ENCODE results near the gene PTGS1.

PTGS1 gene

GRCh38 chr9:122339579-122339978, 31.2 kb upstream of the PTGS1 start:
- DNase-seq, result no peak
- Histone ChIP-seq H3K4me3 (no peak overlapping the region), H3K4me1 (peaks cover 0 to 1% (median 0%) of the 10 kb centered on the region in 4 donors), H3K9me3 (no peaks in the 10 kb centered on the region), H3K27me3 (no peaks in the 10 kb centered on the region), H3K36me3 (no peaks in the 10 kb centered on the region), H3K27ac (no peak overlapping the region)
- no peak for TF ChIP-seq CTCF (IDR thresholded peaks at IDR 0.05)
- intact Hi-C loops (cut with DNase I; ENCODE audit: low total_unique reads), result no loop called here

DNA sequence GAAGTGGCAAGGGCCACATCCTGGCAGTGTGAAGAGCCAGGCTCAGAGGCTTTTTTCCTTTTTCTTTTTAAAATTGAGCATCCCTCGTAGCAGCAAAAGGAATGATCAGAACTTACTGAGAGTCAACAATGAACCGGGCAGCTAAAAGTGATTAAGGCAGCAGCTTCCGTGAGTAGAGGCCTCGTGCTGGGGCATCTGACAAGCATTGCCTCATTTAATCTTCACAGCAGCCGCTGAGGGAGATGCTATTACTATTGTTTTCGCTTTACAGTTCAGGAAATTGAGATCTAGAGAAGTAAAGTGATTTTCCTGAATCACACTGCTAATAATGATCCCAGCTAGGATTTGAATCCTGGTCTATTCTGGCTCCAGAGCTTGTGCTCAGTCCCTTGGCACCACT, 30.7 kb upstream of the PTGS1 start:
- no peak overlapping the region for H3K27ac ChIP-seq
- H3K4me1 ChIP-seq, result no peaks in the 10 kb centered on the region
- DNase-seq, result no peak
- intact Hi-C loops (cut with DNase I; ENCODE audit: low total_unique reads), result no loop called here
- no peaks in the 10 kb centered on the region for H3K36me3 ChIP-seq
- TF ChIP-seq CTCF (IDR thresholded peaks at IDR 0.05), result no peak
- H3K9me3 ChIP-seq, result no peaks in the 10 kb centered on the region
- H3K27me3 ChIP-seq, result no peaks in the 10 kb centered on the region
- H3K4me3 ChIP-seq, result no peak overlapping the region

DNA sequence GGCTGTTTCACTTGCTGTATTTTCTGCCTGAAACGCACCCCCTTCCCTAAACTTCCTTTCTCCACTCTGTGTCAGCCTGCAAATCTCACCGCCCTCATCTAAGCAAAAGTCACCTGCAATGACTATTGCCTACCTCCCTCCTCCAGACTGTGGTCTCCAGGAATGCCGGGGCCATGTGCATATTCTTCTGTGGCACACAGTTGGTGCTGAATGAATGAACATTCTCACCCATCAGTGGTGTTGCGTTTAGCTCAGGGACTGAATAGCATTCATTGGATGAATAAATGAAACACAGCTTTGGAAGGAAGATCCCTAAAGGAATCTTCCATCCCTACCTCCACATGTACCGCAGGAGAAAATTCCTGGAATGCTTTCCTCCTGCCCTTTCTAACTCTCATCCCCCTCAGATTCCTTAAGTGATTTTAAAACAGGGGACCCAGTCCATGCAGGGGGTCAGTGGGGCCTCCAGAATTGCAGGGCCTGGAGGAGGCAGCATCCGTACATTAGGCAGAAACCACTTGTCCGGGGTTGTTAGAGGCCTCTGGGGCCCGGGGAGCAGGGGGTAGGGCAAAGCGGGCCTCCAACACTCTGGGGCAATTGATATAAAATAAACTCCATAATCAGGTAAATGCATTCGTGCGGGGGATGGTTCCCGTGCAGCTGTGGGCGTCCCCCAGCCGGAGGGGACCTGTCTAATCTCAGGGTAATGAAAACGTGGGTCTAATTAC, 28.3 kb upstream of the PTGS1 start:
- TF ChIP-seq CTCF (IDR thresholded peaks at IDR 0.05), result no peak
- DNase-seq, result no peak
- no peak overlapping the region for H3K4me3 ChIP-seq
- intact Hi-C loops (cut with DNase I; ENCODE audit: low total_unique reads), result no loop called here
- no peaks in the 10 kb centered on the region for H3K9me3 ChIP-seq
- H3K27ac ChIP-seq, result no peak overlapping the region
- no peaks in the 10 kb centered on the region for H3K36me3 ChIP-seq
- no peaks in the 10 kb centered on the region for H3K27me3 ChIP-seq
- peaks cover 0 to 11% (median 5%) of the 10 kb centered on the region in 4 donors for H3K4me1 ChIP-seq

GRCh38 chr9:122346478-122347347, 24.1 kb upstream of the PTGS1 start:
- H3K9me3 ChIP-seq, result no peaks in the 10 kb centered on the region
- intact Hi-C loops (cut with DNase I; ENCODE audit: low total_unique reads), result no loop called here
- H3K27ac ChIP-seq, result peak overlapping the region in 1 of 2 donors; percentile 33
- H3K4me3 ChIP-seq, result peak overlapping the region; percentile 49 to 71
- peaks cover 0 to 15% (median 6%) of the 10 kb centered on the region in 4 donors for H3K4me1 ChIP-seq
- H3K27me3 ChIP-seq, result peaks cover 0 to 12% of the 10 kb centered on the region in 2 donors
- TF ChIP-seq CTCF (IDR thresholded peaks at IDR 0.05), result no peak
- peak; percentile 27 to 65 for DNase-seq
- H3K36me3 ChIP-seq, result no peaks in the 10 kb centered on the region

DNA sequence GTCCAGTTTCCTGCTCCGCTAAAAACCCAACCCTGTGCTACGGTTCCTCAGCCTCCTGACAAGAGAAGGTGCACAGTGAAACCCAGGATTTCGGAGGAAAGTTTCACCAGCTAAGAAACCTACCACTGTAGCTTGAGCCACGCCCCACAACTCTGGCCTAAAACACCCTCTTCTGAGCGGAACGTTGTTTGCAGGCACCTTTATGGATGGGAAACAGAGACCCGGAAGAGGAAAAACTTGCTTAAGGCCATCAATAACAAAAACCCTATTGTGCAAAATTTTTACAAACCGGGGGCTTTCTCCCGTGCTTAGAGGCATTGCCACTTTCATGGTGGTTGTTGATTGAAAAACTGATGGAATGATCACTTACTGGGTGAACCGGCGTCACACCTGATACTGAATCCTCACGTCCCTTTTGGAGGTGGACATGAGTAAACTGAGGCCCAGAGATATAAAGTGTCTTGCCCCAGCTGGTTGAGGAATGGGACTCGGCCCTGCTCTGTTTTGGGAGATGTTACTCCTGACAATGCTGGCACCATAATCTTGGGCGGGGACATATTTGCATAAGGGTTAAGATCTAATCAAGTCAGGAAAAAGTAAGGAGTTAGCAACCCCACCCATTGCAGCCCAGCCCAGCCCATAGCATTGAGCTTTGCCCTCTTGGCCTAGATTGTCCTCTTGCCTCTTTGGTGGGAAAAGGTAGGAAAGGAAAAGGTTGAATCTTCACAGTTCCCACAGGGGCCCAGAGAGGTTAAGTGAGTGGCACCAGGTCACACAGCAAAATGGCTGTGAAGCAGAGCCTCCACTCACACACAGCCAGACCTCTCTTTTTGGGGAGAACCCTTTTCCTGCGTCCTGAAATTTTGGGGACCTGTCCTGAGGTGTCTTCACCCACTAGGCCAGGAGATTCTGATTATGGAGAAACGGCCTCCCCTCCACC, 23.2 kb upstream of the PTGS1 start:
- intact Hi-C loops (cut with DNase I; ENCODE audit: low total_unique reads), result loop anchor here (2.0 kb wide), 1 partner anchor 221 kb away; no protein-coding TSS in a partner anchor
- H3K27ac ChIP-seq, result peak overlapping the region in 1 of 2 donors; percentile 33
- peak in 1 of 2 donors; percentile 15 for DNase-seq
- peak overlapping the region; percentile 49 to 71 for H3K4me3 ChIP-seq
- H3K27me3 ChIP-seq, result peaks cover 0 to 12% of the 10 kb centered on the region in 2 donors
- TF ChIP-seq CTCF (IDR thresholded peaks at IDR 0.05), result no peak
- H3K9me3 ChIP-seq, result no peaks in the 10 kb centered on the region
- no peaks in the 10 kb centered on the region for H3K36me3 ChIP-seq
- H3K4me1 ChIP-seq, result peaks cover 0 to 15% (median 6%) of the 10 kb centered on the region in 4 donors
